Retinal pigment epithelial cell (primary cell): ENCODE data around the gene RHOBTB3.

Experiments
- DNase-seq: peaks from one replicate; pipeline ENCODE4 v3.0.0-alpha.2; 2010; ENCODE audit warnings: low read depth
- H3K4me3 ChIP-seq: 2 replicates; pipeline ENCODE4 v1.5.1; 2011; ENCODE audit warnings: mild to moderate bottlenecking, low read length, control low read depth, moderate library complexity
- TF ChIP-seq, protein P1 (sequence below): conservative IDR thresholded peaks from 2 replicates; pipeline ENCODE4 v1.5.1; 2011; ENCODE audit warnings: low read depth, low read length, control low read depth, inconsistent platforms

Gene RHOBTB3

DNA sequence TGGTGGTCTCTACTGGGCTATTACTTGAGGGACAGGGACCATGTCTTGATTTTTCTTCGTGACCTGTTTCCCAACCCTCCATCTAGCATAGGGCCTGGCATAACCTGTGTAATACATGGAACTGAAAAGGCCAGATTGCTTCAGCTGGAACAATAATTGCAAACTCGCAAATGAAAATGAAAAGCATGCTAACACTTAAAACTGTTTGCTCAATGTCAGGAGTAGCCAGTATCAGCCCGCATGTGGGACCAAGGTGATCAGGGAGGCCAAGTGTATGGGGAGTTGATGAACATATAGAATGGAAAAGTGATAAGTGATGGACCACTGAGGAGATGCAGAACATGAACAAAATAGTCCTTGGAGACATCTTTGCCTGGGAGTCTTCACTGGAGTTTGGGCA, 66.2 kb downstream of the RHOBTB3 start:
- no peak overlapping the region for H3K4me3 ChIP-seq
- DNase-seq, result no peak

DNA sequence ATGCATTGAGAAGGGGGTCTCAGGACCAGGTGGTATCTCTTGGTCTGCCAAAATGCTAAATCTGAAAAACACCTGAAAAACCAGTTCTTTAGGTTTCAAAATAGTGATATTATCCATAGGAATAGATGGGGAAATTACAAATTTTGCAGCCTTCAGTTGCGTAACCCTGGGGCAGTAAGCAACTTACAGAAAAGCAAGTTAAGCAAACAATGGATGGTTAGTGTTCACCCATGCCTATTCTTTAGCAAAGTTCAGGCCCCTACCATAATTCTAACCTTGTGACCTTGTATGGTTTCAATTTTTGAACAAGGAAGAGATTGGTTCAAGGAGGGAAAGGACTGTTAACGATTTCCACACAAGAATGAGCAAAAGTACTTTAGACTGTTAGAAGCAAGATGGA, 66.9 kb downstream of the RHOBTB3 start:
- no peak overlapping the region for H3K4me3 ChIP-seq
- TF ChIP-seq, protein P1, sequence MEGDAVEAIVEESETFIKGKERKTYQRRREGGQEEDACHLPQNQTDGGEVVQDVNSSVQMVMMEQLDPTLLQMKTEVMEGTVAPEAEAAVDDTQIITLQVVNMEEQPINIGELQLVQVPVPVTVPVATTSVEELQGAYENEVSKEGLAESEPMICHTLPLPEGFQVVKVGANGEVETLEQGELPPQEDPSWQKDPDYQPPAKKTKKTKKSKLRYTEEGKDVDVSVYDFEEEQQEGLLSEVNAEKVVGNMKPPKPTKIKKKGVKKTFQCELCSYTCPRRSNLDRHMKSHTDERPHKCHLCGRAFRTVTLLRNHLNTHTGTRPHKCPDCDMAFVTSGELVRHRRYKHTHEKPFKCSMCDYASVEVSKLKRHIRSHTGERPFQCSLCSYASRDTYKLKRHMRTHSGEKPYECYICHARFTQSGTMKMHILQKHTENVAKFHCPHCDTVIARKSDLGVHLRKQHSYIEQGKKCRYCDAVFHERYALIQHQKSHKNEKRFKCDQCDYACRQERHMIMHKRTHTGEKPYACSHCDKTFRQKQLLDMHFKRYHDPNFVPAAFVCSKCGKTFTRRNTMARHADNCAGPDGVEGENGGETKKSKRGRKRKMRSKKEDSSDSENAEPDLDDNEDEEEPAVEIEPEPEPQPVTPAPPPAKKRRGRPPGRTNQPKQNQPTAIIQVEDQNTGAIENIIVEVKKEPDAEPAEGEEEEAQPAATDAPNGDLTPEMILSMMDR, result no peak
- no peak for DNase-seq

More for the DNA sequence above, 66.2 kb downstream of the RHOBTB3 start:
- TF ChIP-seq, protein P1, result no peak

DNA sequence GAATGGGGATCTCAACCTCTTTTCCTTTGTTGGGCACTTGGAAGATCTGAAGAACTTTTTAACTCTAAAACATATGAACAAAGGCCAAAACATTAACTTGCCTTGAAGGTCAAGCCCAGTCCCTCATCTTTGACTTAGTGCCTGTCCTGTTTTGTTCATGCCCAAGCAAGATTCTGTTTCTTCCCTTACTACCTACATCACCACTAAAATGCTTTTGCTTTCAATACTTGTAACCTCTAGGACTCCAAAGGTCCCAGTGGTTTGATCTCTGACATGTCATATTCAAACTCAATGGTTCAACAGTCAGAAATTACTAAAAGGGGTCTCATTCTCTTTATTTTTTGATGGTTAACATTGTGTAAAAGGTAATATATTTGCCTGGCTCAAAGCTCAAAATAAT, 67.4 kb downstream of the RHOBTB3 start:
- no peak overlapping the region for H3K4me3 ChIP-seq
- no peak for DNase-seq
- TF ChIP-seq, protein P1, result no peak

DNA sequence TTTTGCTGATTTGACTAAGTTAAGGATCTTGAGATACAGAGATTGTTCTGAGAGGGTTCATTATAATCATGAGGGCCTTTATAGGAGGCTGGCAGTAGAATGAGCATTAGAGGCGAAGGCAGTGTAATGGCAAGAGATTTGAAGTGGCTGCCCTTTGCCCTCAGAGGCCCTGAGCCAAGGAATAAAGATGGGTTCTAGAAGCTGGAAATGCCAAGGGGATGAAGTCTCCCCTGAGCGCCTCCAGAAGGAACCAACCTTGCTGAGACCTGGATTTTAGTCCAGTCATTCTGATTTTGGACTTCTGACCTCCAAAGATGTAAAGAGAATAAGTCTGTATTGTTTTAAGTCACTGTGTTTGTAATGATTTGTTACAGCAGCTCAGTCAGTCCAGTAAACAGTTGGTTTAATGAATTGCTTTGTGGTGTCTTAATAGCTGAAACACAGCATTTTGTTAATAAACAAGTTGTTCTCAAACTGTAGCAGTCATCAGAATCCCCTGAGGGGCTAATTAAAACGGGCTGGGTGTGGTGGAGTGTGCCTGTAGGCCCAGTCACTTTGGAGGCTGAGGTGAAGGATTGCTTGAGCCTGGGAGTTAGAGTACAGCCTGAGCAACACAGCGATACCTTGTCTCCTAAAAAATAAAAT, 68.2 kb downstream of the RHOBTB3 start:
- no peak overlapping the region for H3K4me3 ChIP-seq
- TF ChIP-seq, protein P1, result no peak
- DNase-seq, result no peak

DNA sequence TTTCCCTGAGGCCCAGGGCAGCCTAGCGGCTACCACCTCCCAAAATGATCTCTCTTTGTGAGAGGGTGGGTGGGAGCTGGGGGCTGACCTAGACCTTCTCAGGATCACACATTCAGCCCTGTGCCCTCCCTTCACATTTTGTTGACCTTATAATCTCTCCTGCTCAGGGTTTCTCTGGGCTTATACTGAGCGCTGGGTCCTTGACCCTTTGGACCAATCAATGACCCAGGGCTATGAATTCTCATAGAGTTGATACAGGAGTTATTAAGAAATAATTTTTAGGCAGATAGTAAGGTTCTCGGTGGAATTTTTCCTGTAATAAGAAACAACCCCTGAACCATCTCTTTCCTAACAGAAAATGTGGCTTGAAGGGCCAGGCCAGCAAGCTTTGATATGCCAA, 69.4 kb downstream of the RHOBTB3 start:
- H3K4me3 ChIP-seq, result no peak overlapping the region
- no peak for DNase-seq
- TF ChIP-seq, protein P1, result no peak

DNA sequence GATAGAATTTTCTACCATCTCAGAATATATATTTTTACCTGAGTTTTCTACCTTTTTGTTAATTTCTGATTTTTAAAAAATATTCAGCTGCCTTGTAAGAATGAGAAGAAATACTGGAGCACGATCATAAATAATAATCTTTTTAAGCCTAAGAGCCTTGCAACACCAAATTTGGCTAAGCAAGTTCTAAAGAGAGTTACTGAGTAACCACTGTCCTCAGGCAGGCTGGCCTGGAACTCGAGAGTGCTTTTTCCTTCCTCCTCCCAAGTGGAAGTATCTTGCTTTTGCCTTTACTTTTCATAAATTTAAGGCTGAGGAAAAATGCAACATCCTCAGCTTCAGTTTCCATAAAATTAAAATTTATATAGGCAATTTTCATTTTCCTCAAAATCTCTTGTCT, 70.4 kb downstream of the RHOBTB3 start:
- TF ChIP-seq, protein P1, result no peak
- DNase-seq, result no peak
- no peak overlapping the region for H3K4me3 ChIP-seq

DNA sequence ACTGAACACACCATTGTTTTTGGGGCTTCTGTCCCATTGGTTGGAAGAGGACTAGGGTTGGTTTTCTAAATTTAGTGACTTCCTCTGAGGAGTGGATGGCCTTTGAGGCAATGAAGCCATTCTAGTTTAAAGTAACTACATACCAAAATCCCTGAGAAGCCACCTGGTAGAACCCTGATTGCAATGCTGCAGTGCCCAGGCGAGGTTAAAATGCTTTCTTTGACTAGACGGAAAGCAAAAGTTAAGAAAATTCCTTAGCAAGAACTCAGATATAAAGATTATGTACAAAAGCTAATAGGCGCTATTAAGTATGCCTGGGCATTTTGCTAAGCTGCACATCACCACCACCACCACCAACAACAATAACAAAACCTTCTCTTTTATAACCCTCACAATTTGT, 70.8 kb downstream of the RHOBTB3 start:
- no peak for DNase-seq
- H3K4me3 ChIP-seq, result no peak overlapping the region
- TF ChIP-seq, protein P1, result no peak
